HG03103 (cell line): ENCODE data around the gene ZHX3.

Source experiments
- ATAC-seq: cut with Tn5 transposase; IDR thresholded peaks from one replicate; pipeline ENCODE4 v1.9.1; 2021; ENCODE audit warnings: low read depth; ENCODE audit not compliant: unreplicated experiment

Gene ZHX3

GRCh38 chr20:41317546-41318270, at the start of gene ZHX3:
Gene ZHX3, minus strand, starts transcription at chr20:41317731. Its CDS starts 112,815 bp downstream, at chr20:41204916.
- peak; percentile 96 for ATAC-seq

GRCh38 chr20:41367393-41367695, 49.8 kb upstream of the ZHX3 start:
- ATAC-seq, result no peak

- ATAC-seq, result no peak
These were observed 49.2 kb upstream of the ZHX3 start, which contains the start of gene EMILIN3 for GRCh38 chr20:41366546-41367392. Gene EMILIN3, minus strand, starts transcription at chr20:41366818. Its CDS starts 184 bp downstream, at chr20:41366634.

- ATAC-seq, result no peak
These were observed 48.4 kb upstream of the ZHX3 start for GRCh38 chr20:41365777-41366545.

GRCh38 chr20:41364967-41365765, 47.6 kb upstream of the ZHX3 start:
- ATAC-seq, result no peak

GRCh38 chr20:41364236-41364855, 46.8 kb upstream of the ZHX3 start:
- no peak for ATAC-seq

- ATAC-seq, result no peak
These were observed 46.1 kb upstream of the ZHX3 start for GRCh38 chr20:41363601-41364000.

GRCh38 chr20:41362748-41363140, 45.2 kb upstream of the ZHX3 start:
- ATAC-seq, result no peak

- ATAC-seq, result no peak
These were observed 44.5 kb upstream of the ZHX3 start for GRCh38 chr20:41361757-41362747.

GRCh38 chr20:41360831-41361756, 43.6 kb upstream of the ZHX3 start:
- ATAC-seq, result no peak

GRCh38 chr20:41359541-41360011, 42.0 kb upstream of the ZHX3 start:
- no peak for ATAC-seq

GRCh38 chr20:41358717-41359116, 41.2 kb upstream of the ZHX3 start:
- no peak for ATAC-seq

GRCh38 chr20:41358230-41358629, 40.7 kb upstream of the ZHX3 start:
- ATAC-seq, result no peak

GRCh38 chr20:41357424-41358163, 40.1 kb upstream of the ZHX3 start:
- no peak for ATAC-seq

- no peak for ATAC-seq
These were observed 39.4 kb upstream of the ZHX3 start for GRCh38 chr20:41356951-41357350.

GRCh38 chr20:41355598-41356203, 38.2 kb upstream of the ZHX3 start:
- no peak for ATAC-seq
